ENCODE results near the gene EGFR.

- TF ChIP-seq EZH2phosphoT487 (IDR thresholded peaks at IDR 0.05; ENCODE audit: low read depth) (no peak), CTCF (IDR thresholded peaks at IDR 0.05; ENCODE audit: low read depth, low read length) (no peak)
Measured at GRCh38 chr7:55260676-55261385, 242.0 kb downstream of the EGFR start.
